Renal cortex interstitium (tissue), 11 donors: ENCODE data around the gene HIPK2. TPM values are rescaled to one million over a fixed set of nuclear protein-coding genes. Genes with fewer than 3 reads are reported as not detected.

Experiments
- DNase-seq, 11 donors: peaks; one replicate each; pipeline ENCODE4 v3.0.0-alpha.2; 2013; ENCODE audit warnings: low read depth in 9 of 11, low spot score in 4 of 11; ENCODE audit errors: extremely low read depth in 1 of 11
- polyA plus RNA-seq, 3 donors: library from polyadenylated mRNA; unstranded; fragments of 120-200 nt; gene quantifications; one replicate each; pipeline ENCODE4 v1.2.1, GENCODE V29; 2013; ENCODE audit not compliant: insufficient read length in 3 of 3

The HIPK2 gene
- polyA plus RNA-seq, 3 donors, result 95.7 to 105 (median 99.3) TPM

DNA sequence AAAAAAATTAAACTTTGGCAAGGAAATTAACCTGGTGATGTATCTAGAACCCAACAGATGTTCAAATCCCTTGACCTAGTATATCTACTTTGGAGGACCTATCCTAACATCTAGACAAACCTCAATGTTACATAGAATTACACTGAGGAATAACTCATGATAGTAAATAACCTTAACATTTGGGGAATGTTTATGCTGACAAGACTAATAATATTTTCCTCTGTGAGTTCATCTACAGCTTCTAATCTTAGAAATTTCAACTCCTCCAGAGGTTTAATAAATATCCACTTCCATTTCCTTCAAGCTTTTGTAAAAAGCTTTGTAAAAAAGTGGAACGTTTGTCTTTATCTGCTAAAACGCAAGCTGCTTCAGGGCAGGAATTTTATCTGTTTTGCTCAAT lies 12.7 kb downstream of the HIPK2 start:
- DNase-seq, result no peak

DNA sequence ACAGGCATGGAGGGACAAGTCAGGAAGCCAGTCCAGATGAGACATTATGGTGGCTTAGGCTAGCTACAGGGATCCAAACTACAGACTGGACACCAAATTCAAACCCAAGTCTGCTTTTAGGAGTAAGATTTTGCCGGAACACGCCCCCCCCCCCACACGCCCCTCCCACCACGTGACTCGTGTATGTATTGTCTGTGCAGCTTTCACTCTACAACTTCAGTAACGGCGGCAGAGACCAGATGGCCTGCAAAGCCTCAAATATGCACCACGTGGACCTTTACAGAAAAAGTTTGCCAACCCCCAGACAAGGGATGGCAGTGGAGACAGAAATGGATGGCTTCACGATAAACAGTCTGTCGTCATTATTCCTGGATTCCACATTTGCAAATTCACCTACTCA lies 14.5 kb downstream of the HIPK2 start:
- DNase-seq, result no peak

DNA sequence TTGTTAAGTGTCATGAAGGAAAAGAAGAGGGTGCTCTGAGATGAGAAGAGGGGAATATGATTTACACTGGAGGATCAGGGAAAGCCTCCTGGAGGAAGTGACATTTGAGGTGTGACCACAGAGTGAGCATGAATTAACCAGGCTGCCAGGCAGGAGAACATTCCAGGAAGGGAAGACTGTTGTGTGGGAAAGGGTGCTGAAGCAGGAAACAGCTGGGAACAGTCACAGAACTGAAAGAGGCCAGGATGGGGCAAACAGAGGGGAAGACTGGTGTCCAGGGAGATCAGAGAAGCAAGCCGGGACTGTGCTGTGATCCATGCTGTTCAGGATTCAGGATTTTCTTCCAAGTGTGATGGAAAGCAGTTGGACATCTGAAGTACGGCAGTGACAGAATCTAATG lies 14.9 kb downstream of the HIPK2 start:
- DNase-seq, result no peak

DNA sequence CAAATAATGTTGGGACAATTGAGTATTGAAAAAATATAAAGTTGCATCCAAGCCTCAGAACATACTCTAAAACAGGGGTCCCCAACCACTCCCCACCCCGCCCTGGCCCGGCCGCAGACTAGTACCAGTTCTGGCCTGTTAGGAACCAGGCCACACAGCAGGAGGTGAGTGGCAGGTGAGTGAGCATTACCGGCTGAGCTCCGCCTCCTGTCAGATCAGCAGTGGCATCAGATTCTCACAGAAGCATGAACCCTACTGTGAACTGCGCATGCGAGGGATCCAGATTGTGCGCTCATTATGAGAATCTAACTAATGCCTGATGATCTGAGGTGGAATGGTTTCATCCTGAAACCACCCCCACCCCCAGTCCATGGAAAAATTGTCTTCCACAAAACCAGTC lies 19.4 kb downstream of the HIPK2 start:
- no peak for DNase-seq

DNA sequence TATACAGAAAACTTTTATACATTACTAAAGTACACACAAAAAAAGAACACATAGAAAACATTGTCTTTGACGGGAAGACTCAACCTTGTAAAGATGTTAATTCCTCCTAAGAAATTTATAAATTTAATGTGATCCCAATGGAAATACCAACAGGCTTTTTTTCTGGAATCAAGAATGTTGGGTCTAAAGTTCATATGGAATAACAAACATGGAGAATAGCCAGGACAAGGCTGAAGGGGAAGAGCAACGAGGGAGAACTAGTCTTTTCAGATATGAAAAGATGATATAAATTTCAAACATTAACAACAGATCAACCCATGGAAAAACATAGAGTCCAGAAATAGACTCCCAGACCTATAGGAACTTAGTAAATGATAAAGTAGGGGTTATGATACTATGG lies 19.8 kb downstream of the HIPK2 start:
- DNase-seq, result no peak

DNA sequence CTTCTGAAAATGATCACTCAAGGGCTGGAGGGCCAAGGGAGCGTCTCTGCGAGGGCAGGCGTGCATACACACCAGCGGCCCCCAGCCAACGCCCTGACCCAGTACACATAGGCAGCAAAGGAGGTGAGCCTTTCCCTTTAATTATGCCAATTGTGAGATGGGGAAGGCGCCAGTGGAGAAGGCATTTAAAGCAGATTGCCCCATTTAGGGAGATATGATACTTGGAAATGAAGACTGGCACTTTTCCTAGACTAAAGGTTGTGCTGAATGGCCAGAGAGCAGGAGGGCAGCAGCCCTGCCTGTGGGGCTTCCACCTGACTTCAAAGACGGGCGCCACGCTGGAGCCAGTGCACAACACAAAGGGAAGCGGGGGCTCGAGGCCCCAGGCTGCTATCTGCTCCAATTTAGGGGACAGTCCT lies 24.1 kb downstream of the HIPK2 start:
- no peak for DNase-seq

DNA sequence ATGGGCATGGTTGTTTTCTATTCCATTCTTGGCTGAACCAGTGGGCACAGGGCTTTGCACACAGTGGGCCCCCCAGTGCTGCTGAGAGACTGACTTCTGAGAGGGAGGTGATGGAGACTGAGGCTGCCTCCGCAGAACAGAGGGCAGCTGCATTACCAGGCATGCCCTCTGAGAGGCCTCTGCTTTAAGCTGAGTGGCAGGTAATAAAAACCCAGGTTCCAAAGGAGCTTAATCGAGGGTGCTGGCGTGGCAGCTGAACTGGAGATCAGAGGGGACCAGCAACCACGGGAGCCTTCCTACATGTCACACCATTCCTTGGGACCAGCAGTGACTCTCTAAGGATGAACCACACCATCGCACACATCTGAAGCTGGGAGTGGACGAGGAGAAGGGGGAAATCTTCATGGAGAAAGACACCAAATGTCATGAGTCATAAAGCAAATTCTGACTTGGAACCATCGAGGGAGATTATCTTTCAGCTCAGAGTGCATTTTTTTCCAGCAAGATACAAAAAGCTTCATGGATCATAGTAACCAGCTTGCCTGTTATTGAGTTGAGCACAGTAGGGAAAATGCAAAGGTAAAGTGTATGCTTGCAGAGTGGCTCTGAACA lies 24.6 kb downstream of the HIPK2 start:
- no peak for DNase-seq

DNA sequence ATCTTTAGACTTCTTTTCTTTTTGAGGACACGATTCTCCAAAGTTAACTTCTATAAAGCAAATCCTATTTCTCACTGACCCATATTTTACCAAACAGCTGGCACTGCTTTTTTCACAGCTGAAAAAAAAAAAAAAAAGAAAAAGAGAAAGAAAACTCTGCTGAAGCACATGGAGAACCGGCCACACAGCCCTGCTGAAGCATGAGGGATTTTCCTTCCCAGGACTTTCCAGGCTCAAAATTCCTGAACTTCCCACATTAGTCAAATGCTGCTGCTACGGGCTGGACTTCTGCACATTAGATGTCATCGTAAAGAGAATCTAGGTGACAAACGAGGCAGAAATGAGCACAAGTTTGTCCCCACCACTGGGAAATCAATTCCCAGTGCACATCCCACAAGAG lies 25.2 kb downstream of the HIPK2 start:
- DNase-seq, result no peak

DNA sequence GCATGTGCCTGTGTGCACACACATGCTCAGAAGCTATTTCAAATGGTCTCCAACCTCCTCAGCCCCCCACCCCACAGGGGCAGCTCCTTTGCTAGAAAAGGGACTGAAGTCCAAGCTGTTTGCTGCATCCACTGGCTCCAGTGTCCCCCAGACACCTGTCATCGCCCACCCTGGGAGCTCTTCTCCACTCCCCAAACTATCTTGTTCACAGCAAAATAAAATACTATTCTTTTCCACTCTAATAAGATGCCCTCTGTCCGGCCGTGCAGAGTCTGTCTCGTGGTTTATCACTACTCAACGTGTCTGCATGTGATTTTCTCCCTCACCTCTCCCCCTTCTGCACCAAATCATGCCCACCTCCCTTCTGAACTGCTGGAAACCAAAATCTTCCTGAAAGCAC lies 25.6 kb downstream of the HIPK2 start:
- no peak for DNase-seq

DNA sequence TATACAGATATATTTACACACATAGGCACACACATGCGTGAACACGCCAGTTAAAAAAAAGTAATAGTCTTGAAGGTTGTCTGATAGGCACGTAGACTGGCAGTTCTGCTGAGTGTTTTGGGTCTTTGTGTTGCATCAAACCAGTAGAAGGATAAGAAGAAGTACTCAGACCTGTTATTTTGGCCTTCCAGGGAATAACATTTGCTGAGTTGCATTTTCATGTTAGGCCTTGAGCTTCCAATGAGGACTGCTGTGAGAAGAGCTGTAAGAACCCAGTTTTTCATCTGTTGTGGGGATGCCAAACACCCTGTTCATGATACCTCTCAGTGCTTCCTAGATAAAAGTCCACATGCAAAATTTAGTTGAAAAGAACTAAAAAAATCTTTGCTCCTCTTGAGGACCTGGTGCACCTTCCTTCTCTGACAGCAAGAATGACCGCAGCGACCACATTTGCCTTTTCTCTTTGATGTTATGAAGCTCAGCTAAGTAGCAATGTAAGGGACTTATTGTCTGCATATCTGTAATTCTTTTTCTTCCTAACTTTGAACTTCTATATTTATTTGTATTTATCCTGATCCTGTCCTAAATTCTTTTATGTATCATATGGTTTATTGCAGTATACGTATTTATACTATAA lies 27.2 kb downstream of the HIPK2 start:
- DNase-seq, result no peak

DNA sequence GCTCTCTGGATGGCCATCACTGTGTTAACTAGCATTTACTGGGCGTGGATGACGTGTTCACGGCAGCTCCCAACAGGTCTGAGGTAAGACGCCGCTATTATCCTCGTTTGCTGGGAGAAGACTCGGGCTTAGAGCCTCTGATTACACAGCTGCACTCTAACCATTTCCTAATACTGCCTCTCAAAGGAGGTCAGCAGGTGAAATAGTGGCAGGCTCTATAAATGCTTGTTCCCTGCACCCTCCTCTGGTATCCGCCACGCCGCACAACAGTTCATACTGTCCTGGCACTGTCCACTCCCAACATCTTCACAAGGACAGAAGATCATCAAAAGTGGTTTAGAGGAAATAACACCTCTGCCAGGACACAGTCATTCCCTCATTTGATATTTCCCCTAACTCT lies 28.3 kb downstream of the HIPK2 start:
- DNase-seq, result no peak

DNA sequence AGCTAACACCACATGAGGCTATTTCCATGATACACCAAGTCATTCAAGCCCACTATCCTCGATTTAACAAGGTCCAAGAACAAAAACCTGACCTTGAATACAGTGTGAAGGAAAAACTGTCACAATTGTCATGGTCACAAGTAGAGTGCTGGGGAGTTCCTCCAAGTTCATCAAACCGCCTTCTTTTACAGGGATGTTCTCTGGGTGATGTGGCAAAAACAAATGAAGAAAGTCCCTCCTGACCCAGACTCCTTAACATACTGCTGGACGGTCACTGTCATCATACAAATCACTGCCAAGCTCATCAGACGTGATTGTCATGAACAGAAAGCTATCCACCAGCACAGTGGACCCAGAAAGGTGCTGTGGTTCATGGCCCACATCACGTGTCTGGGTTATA lies 28.9 kb downstream of the HIPK2 start:
- no peak for DNase-seq

DNA sequence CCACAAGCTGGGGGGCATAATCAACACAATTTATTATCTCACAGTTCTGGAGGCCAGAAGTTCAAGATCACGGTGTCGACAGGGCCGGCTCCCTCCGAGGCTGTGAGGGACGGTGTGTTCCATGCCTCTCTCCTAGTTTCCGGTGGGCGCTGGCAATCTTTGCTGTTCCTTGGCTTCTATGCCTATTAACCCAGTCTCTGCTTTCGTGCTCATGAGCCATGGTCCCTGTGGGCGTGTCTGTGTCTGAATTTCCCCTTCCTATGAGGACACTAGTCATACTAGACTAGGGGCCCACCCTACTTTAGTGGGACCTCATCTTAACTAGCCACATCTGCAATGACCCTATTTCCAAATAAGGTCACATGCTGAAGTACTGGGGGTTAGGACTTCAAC lies 29.4 kb downstream of the HIPK2 start:
- no peak for DNase-seq

DNA sequence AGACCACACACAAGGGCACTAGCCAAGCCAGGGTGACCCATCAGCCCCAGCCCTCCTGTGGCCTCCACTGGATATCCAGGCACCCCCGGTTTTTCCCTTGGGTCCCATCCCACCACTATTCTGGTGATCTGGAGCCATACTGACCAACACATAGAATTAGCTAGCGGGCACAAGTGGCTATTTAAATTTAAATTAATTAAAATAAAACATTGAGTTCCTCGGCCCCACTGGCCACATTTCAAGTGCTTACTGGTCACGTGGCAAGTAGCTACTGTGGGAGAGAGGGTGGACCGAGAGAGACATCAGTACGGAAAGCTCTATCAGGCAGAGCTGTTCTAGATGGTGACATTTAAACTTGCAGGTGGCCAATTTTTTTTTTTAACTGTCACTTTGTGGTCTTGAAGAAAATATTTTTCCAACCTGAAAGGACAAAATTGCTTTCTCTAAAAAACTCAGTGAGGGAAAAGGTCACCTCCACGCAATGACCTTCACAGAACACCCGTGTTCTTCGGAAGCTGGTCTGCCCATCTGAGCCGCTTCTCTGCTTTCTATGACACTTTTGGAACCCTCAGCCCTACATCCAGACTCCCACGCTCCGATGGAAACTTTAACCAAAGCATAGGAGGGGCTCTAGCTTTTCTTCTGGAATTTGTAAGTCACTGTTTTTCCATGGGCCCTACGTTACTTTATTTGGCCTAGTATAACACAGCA lies 30.0 kb downstream of the HIPK2 start:
- DNase-seq, result no peak

DNA sequence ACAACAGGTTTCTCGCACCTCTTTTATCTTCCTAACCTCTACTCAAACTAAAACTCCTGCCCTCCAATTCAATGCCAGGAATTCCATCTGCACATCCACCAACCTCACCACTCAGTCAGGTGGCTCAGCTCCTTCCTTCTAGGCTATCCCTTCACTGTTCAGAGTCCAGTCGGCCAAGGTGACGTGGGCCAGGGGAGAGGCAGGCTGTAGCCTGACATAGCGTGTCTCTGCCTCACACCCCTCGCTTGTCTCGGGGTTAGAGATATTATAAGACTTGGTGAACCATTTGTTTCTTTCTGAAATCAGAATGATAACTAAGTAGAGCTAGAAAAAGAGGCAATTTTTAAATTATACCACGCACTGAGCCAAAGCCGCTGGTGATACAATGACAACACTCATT lies 31.1 kb downstream of the HIPK2 start:
- DNase-seq, result no peak

DNA sequence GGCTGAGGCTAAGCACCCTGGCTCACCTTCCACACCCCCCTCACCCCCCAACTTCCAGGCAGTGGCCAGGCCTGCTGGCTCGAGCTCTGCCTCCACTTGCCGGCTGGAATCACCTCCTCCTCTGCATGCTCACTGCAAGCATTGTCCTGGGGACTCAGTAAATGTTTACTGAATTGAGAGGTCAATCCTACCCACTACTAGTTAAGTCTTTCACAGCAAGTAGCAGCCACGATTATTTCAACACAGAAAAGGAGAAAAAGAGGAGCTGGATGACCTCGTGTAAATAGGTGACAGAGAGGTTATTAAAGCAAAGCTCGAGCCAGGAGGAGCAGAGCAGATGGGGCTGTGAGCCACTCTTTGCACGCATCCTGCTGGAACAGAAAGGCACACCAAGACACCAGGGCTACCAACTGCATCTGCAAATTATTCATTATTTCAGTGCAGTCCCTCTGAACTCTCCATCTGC lies 32.1 kb downstream of the HIPK2 start:
- no peak for DNase-seq

DNA sequence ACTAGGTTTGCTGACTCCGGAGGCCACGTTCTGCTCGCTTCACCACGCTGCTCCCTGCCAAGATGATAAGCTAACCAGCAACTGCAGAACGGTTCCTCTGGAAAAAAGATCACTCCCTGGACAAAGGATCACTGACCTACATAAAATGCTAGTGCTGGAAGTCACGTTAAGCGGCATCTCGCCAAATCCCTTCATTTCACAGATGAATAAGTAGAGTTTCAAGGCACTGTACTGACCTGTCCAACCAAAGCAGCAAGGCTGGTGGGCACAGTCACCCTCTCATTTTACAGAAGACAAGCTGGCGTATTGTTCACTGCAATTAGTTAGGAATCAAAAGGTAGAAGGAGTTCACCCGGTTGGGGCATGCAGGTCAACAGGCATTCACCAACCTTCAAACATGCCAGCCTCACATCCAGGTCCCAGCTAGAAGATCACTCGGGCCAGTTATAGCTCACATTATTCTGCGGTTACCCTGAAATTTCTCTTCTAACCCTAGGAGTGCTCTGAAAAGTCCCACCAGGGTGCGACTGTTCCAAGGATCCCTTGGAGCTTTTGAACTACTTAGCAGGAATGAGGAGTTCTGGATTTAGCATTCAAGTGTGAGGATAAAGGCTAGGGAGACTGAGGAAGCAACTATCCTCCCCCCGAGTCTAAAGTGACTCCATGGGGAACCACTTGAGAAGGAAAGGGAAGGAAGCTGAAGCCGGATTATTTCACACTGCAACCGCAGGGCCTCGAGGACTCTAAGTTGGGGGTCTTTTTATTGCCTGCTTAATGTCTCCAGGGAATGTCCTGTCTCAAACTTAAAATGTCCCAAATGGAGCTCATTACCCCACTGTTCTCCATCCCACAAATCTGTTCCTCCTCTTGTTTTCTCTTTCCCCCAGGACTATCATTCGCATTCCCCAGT lies 32.8 kb downstream of the HIPK2 start:
- peak in 4 of 11 donors; percentile 33 to 50 (median 37) for DNase-seq

DNA sequence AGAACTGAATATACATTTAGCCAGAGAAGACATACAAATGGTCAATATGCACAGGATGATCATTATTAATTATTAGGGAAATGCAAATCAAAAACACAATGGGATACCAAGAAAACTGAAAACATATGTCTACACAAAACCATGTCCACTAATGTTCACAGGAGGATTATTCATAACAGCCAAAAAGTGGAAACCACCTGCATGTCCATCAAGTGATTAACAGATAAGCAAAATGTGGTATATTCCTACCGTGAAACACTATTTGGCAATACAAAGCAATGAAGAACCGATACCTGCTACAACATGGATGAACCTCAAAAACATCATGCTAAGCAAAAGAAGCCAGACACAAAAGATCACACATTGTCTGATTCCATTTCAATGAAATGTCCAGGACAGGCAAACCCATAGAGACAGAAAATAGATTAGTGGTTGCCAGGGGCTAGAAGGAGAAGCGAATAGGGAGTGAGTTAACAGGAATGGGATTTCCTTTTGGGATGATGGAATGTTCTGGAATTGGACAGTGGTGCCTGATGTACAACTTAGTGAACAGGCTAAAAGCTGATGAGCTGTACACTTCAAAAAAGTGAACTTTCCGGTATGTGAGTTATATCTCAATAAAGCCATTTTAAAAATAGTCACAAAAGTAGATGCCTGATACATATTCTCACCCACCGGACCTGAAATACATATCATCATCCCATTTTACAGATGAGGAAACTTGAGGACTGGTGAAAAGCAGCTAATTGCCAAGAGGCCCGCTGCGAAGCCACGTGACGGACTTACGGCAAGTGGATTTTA lies 33.6 kb downstream of the HIPK2 start:
- no peak for DNase-seq
